GM21825 (cell line): ENCODE data around the gene DIPK1A.

ENCODE experiments used
- ATAC-seq: cut with Tn5 transposase; IDR thresholded peaks from one replicate; pipeline ENCODE4 v1.9.1; 2021; ENCODE audit warnings: mild to moderate bottlenecking, moderate library complexity; ENCODE audit not compliant: unreplicated experiment

DIPK1A gene

DNA sequence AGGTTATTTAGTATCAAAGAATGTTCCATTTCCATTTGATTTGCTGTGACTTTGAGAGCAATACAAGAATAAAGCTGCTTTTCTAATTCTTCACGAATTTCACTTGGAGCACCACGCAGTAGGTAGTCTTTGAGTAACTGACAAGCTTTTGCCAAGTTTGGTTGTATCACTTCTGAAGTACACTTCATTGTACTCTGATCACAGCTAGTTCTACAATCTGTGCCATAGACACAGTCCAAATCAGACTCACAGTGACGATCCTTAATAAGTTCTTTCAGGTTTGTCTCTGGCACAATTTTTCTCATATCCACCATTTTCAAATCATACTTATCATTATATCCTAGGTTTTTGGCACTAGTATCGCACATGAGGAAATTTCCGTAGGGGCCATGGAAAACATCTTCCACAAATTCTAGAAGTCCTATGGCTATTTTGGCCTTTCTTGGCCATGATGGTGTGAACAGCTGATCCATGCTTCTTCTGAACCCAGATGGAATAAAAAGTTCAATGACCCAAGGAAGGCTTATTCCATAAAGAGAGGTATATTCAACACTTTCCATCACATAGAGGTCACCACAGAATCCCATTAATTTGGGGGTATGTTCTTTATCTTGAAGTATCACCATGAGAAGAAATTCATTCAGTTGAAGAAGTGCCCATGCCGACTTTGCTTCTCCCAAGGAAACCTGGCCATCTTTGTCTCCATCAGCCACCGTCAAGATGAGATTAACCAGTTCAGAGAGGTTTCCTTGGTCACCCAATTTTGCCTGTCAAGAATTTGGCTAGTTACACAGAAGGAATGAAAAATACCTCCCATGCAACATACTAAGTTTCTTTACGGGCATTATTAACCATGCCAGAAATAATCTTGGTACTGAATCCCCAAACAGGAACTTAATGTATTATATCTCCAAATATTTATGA lies 117.6 kb downstream of the DIPK1A start:
- no peak for ATAC-seq

GRCh38 chr1:92843046-92843423 lies 118.2 kb downstream of the DIPK1A start:
- no peak for ATAC-seq

DNA sequence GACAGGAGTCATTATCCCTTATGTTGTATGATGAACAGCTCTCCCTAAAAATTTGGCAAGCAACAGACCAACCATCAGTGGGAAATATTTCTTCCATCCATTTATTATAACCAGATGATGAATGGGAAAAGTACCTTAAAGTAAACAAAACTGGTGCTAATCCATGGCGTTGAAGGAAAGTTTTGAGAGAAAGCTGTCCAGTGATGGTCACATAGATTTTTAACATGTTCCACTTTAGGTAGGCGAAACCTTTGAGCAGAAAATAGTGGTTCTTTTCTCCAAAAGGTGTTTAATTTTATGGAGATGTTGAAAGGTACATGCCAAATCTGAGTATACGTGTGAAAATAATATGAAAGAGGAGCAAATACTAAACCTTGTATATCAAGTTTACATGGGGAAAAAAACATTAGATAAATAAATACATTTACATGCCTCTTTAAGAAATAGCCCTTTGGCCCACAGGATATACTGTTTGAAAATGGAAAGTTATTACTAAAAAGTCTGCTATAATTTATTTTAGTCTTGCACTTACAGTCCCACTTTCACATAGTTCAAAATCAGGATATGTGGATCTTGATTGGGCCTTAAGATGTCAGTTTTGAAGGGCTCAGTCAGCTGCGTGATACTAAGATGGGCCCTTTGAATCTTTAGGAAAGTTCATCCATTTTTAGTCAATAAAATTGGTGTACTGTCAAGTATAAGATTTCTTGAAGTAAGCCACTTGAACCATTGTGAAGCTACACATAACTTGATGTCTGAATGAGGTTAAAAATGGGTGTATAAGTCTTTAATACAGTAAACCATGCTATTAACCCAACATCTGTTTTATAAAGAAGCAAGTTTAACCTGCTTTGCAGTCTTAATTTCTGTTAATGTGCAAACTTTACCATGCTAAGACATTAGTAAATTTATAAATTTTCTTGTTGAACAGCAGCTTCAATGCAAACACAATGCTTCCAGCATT lies 118.9 kb downstream of the DIPK1A start:
- ATAC-seq = no peak

DNA sequence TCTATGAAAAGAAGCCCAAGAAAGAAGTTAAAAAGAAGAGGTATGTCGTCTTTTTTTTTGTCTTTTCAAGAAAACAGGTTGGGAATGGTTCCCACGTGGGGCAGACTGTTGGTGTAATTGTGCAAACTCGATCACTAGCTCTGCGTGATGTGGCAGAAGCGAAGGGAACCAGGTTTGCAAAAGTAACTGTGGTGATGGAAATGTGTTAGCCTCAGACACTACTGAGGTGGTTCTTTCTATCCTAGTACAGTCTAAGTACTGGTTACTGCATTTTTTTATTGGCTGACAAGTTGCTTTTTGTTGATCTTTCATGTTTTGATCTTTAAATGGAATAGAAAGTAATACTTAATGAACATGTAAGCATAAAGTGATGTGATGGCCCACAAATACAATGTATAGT lies 120.7 kb downstream of the DIPK1A start:
- ATAC-seq = no peak

DNA sequence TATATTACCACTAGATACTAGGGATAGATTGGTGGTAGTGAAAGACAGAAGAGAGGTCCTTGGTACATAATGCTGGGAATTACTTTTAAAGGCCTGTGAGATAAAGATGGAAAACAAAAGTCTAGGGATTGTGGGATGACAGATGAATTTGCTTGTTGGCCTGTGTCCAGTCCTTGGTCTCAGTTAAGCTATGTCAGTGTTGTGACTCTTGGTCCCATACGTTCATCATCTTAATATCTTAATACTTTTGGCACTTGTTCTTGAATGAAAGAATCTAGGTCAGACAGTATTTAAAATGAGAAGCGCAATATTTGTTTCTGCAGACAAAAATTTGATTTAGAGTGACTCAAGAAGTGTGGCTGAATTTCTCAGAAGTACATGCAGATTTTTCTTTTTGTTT lies 121.8 kb downstream of the DIPK1A start:
- ATAC-seq = no peak

DNA sequence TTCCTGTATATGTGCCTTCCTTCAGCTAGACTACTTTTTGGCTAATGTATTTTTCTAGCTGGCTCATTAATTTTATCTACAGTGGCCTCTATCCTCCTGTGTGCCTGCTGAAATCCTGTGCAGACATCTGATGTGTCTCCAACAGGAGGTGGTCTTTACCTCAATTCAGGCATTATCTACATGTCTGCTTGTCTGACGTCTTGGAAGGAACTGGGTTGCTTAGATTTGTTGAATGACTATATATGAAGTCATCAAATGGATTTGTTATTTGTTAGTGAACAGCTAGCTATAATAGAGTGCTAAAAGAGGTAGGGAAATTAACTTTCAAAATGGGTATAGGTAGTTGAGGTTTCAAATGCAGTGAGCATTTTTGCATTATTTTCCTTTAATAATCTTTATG lies 122.7 kb downstream of the DIPK1A start:
- no peak for ATAC-seq

DNA sequence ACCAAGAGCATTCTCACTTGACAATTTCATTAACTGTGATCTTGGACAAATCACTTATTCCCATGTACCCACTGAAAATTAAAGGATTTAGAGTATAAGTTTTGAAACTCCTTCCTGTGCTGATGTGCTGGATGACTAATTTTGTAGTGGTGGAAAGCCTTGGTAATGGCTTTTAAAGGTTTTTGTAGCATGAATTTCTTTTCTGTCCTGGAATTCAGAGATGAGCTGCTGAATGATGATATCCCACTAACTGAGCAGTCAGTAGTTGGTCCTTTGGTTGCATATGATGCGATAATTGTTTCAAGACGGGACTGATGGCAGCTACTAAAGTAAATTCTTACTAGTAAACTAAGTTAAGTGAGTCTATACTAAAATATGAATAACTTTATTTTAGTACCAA lies 124.2 kb downstream of the DIPK1A start:
- ATAC-seq = no peak

- no peak for ATAC-seq
These were observed 126.6 kb downstream of the DIPK1A start for GRCh38 chr1:92834617-92835016.

GRCh38 chr1:92833840-92834239 lies 127.4 kb downstream of the DIPK1A start:
- no peak for ATAC-seq

DNA sequence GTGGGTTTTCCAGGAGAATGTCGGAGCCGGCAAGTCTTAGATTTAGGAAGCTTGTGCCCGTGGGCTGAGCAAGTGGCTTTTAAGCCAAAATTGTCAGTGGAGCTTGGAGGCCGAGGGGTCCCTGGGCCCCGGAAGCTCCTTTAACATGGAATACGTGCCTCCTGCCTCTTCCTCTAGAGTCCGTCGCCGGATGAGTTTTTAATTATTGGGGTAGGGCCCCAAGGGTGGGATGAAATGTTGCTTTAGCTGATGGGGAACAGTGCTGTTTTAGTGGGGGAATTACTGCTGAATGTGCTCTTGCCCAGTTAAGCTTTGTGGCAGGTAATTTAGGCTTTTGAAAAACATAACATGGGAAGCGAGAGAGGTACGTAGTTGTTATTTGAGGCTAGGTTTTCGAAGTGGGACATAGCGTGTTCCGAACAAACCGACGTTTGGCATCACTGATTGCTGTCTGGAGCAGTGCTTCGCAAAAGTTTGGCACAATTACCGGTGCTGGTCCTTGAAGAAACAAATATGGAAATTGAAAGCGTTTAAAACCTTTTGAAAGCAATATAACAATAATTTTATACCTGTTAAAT lies 128.6 kb downstream of the DIPK1A start:
- ATAC-seq = no peak

- ATAC-seq = peak; percentile 92
These were observed 129.3 kb downstream of the DIPK1A start, which contains the start of gene RPL5 for GRCh38 chr1:92831762-92832536. TSS of gene RPL5 (plus strand) at chr1:92832040. CDS start at chr1:92832115, 75 bp downstream.

DNA sequence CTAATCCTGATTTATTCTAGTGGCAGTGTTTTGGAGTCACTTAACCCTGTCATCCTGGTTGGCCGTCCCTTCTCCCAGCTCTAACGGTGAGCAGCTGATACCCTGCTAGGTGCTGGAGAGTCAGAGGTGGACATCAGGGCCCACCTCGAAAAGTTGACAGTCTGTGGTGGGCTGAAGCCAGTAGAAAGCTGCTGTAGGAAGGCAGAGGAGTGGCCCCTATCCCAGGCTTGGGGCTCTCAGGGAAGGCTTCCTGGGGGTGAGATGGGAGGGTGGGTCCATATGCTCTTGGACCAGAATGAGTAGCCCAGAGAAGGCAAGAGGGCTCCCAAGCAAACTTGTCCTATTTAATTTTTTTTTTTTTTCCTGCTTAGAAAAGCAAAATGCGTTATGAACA lies 129.9 kb downstream of the DIPK1A start:
- ATAC-seq = no peak

- no peak for ATAC-seq
These were observed 134.5 kb downstream of the DIPK1A start for GRCh38 chr1:92826792-92827191.

- ATAC-seq = no peak
These were observed 138.4 kb downstream of the DIPK1A start for GRCh38 chr1:92822879-92823278.

DNA sequence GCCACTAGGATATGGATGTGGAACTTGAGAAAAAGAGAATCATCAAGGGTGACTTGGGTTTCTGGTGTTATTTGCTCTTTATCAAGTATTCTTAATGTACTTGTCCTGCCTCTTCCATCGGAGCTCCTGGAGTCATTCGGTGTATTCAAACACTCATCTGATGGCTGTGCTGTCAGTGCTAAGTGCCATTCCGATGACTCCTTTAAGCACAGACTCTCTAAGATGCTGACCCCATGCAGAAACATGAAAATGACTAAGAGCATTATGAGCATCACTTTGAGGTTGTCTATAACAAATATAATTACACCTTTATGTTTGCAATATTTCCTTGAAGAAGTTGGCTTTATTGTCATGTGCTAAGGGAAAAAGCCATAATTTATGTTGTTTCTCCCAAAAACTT lies 140.7 kb downstream of the DIPK1A start:
- ATAC-seq = no peak

DNA sequence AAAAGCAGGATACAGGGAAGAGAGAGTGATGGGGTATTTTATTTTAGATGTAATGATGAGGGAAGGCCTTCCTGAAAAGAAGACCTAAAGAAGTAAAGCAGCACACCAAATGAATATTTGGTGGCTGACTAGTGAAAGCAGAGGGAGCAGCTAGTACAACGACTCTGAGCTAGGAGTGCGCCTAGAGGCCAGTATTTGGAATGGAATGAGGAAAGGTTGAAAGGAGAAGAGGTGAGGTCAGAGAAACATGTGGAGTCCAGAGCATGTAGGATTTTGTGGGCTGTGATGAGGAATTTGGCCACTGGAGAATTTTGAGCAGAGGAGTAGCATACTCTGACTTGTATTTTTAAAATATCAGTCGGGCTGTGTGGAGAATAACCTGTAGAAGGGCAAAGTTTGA lies 141.2 kb downstream of the DIPK1A start:
- ATAC-seq = no peak

DNA sequence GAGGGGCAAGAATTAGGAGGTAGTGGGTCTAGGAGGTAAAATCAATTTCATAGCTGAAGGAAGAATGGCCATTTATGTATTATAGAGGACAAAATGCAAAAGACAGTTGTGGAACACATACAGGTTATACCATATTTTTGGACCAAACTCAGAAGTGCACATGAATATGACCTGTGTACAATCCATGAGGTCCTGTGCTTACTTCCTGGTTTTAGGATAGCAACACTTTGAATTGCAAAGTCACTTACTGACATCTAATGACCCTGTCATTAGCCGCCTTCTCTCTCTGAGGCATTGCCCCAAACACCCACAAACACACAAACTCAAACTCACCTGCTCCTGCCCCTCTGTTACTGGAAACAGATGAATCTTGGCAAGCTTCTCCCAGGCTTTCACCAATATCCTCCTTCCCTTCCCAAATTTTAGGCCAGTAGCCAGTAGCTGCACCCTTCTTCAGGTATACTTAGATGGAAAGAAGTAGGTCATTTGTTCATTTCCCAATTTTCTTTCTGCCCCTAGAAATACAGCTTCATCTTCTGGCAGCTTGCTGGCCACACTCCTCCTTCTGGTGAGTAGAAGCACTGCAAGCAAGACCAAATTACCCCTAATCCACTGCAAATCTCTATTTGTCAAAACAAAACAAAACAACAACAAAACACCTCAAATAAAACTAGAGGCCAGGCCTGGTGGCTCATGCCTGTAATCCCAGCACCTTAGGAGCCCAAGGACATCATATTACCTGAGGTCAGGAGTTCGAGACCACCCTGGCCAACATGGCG lies 143.1 kb downstream of the DIPK1A start:
- ATAC-seq = no peak

GRCh38 chr1:92817137-92817697 lies 144.0 kb downstream of the DIPK1A start:
- ATAC-seq = no peak

DNA sequence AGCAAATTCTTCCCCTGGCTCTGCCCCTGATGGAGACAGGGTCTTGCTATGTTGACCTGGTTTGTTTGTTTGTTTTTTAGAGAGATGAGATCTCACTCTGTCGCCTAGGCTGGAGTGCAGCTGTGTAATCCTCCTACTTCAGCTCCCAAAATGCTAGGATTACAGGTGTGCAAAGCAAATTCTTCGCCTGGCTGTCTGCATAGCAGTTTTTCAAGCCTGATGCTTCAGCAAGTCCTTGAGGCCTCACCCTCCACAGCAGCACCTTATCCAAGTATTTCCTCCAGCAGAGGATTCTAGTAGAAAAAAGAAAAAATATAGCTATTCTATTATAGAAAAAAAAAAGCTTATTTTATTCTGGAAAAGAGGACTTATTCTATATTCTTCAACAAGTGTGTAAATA lies 144.5 kb downstream of the DIPK1A start:
- ATAC-seq = no peak
